HEK293 (cell line): ENCODE results near the gene PTGFRN.
"Not testable (repeated sequence)": the region's sequence is repeated elsewhere in the genome, so short reads cannot be mapped to it uniquely, and the experiment has no call there.

Experiments
- CTCF ChIA-PET: fragments of 350-600 bp; formaldehyde crosslinking; extraction: SDS; loops from one replicate; lab custom pipeline; 2021; ENCODE audit warnings: antibody characterized with exemption; lab: Yijun Ruan, JAX
- POLR2A ChIA-PET: fragments of 300-600 bp; formaldehyde crosslinking; extraction: SDS; loops from one replicate; lab custom pipeline; 2020; ENCODE audit warnings: antibody characterized with exemption, inconsistent platforms; lab: Yijun Ruan, JAX
- H3K27ac ChIP-seq: fragments of 200-500 bp; sonication (Bioruptor generic); 2 replicates; pipeline ENCODE4 v1.5.1; 2014; ENCODE audit warnings: low read depth, low read length, control low read depth, inconsistent platforms; ENCODE audit errors: extremely low read depth
- H3K36me3 ChIP-seq, 2 experiments: fragments of 200-500 bp in 1 of 2; sonication (Bioruptor generic) in 1 of 2; 1 replicate in 1 of 2; 2 replicates in 1 of 2; pipeline ENCODE4 v1.5.1; 2014 to 2017; ENCODE audit warnings: inconsistent platforms in 2 of 2, low read length in 2 of 2; ENCODE audit not compliant: control insufficient read depth in 2 of 2, insufficient read depth in 1 of 2
- H3K4me1 ChIP-seq: fragments of 200-500 bp; sonication (Bioruptor generic); 2 replicates; pipeline ENCODE4 v1.5.1; 2014; ENCODE audit warnings: mild to moderate bottlenecking, low read length, inconsistent platforms; ENCODE audit not compliant: control insufficient read depth, insufficient read depth
- H3K4me3 ChIP-seq: 2 replicates; pipeline ENCODE4 v1.5.1; 2011; ENCODE audit warnings: low read depth, mild to moderate bottlenecking, control low read depth, low read length, moderate library complexity
- H3K9me3 ChIP-seq: fragments of 200-500 bp; sonication (Bioruptor generic); 2 replicates; pipeline ENCODE4 v1.5.1; 2014; ENCODE audit warnings: low read depth, low read length, inconsistent platforms; ENCODE audit not compliant: control insufficient read depth, insufficient read depth
- ATF2 ChIP-seq: fragments of 450-650 bp; formaldehyde crosslinking; IDR thresholded peaks from 2 replicates; pipeline ENCODE4 v1.5.1; 2016; ENCODE audit warnings: missing biosample characterization, missing genetic modification characterization, low read depth
- KLF16 ChIP-seq: fragments of 450-650 bp; formaldehyde crosslinking; IDR thresholded peaks from 2 replicates; pipeline ENCODE4 v1.5.1; 2017; ENCODE audit warnings: missing biosample characterization, missing genetic modification characterization
- KLF8 ChIP-seq: fragments of 450-650 bp; formaldehyde crosslinking; IDR thresholded peaks from 2 replicates; pipeline ENCODE4 v1.5.1; 2016; ENCODE audit warnings: missing biosample characterization, missing genetic modification characterization
- PRDM2 ChIP-seq: fragments of 450-650 bp; formaldehyde crosslinking; IDR thresholded peaks from 2 replicates; pipeline ENCODE4 v1.5.1; 2016; ENCODE audit warnings: missing biosample characterization, missing genetic modification characterization, borderline replicate concordance
- REPIN1 ChIP-seq: fragments of 450-650 bp; formaldehyde crosslinking; IDR thresholded peaks from 2 replicates; pipeline ENCODE4 v1.5.1; 2017; ENCODE audit warnings: missing biosample characterization, missing genetic modification characterization, low read depth
- SCRT2 ChIP-seq: fragments of 450-650 bp; formaldehyde crosslinking; IDR thresholded peaks from 2 replicates; pipeline ENCODE4 v1.5.1; 2016; ENCODE audit warnings: missing biosample characterization, missing genetic modification characterization
- SP3 ChIP-seq: fragments of 450-650 bp; formaldehyde crosslinking; IDR thresholded peaks from 2 replicates; pipeline ENCODE4 v1.5.1; 2016; ENCODE audit warnings: missing biosample characterization, missing genetic modification characterization
- ZBTB20 ChIP-seq: fragments of 450-650 bp; formaldehyde crosslinking; IDR thresholded peaks from 2 replicates; pipeline ENCODE4 v1.5.1; 2016; ENCODE audit warnings: missing biosample characterization, missing genetic modification characterization
- ZFP41 ChIP-seq: fragments of 450-650 bp; formaldehyde crosslinking; IDR thresholded peaks from 2 replicates; pipeline ENCODE4 v1.5.1; 2016; ENCODE audit warnings: missing biosample characterization, missing genetic modification characterization, borderline replicate concordance
- ZNF157 ChIP-seq: fragments of 450-650 bp; formaldehyde crosslinking; IDR thresholded peaks from 2 replicates; pipeline ENCODE4 v1.5.1; 2016; ENCODE audit warnings: missing biosample characterization, missing genetic modification characterization
- ZNF174 ChIP-seq: fragments of 450-650 bp; formaldehyde crosslinking; IDR thresholded peaks from 2 replicates; pipeline ENCODE4 v1.5.0; 2017; ENCODE audit warnings: missing biosample characterization, mild to moderate bottlenecking, missing genetic modification characterization
- ZNF221 ChIP-seq: fragments of 450-650 bp; formaldehyde crosslinking; IDR thresholded peaks from 2 replicates; pipeline ENCODE4 v1.5.1; 2017; ENCODE audit warnings: missing biosample characterization, missing genetic modification characterization, borderline replicate concordance
- ZNF629 ChIP-seq: fragments of 450-650 bp; formaldehyde crosslinking; IDR thresholded peaks from 2 replicates; pipeline ENCODE4 v1.5.1; 2017; ENCODE audit warnings: missing biosample characterization, missing genetic modification characterization
- ZNF704 ChIP-seq: fragments of 450-650 bp; formaldehyde crosslinking; IDR thresholded peaks from 2 replicates; pipeline ENCODE4 v1.5.1; 2016; ENCODE audit warnings: missing biosample characterization, missing genetic modification characterization
- ZNF776 ChIP-seq: fragments of 450-650 bp; formaldehyde crosslinking; IDR thresholded peaks from 2 replicates; pipeline ENCODE4 v1.5.0; 2017; ENCODE audit warnings: missing biosample characterization, missing genetic modification characterization, borderline replicate concordance
- ZSCAN18 ChIP-seq: fragments of 450-650 bp; formaldehyde crosslinking; IDR thresholded peaks from 2 replicates; pipeline ENCODE4 v1.5.1; 2016; ENCODE audit warnings: missing biosample characterization, missing genetic modification characterization

Gene PTGFRN

GRCh38 chr1:116874733-116875249 is 34.9 kb upstream of the PTGFRN start (continued):
- no peak for TF ChIP-seq ZNF704 (tag by site-specific recombination)
- no peak for TF ChIP-seq REPIN1
- TF ChIP-seq SP3, result no peak
- TF ChIP-seq KLF8 (tag by site-specific recombination), result no peak
- TF ChIP-seq KLF16, result no peak
- TF ChIP-seq ZBTB20 (tag by site-specific recombination), result no peak
- no peak for TF ChIP-seq SCRT2 (tag by site-specific recombination)
- no peak for TF ChIP-seq ZNF221
- no peak for TF ChIP-seq ZSCAN18
- no peak for TF ChIP-seq ZNF776
- TF ChIP-seq, all 188 proteins: peak for 0

- no peaks in the 10 kb centered on the region for H3K9me3 ChIP-seq
- peaks cover 3% of the 10 kb centered on the region; the same call in 1 of the 2 replicates for H3K4me1 ChIP-seq
- ChIA-PET POLR2A (no interaction called here), CTCF (interaction anchor here (0.6 kb wide), 1 partner anchor 22 kb away, joined by 3 read pairs; no protein-coding TSS in a partner anchor)
- TF ChIP-seq PRDM2 (tag by site-specific recombination) (no peak), ATF2 (no peak), ZNF174 (no peak), ZNF629 (no peak), ZFP41 (no peak), ZNF157 (tag by site-specific recombination) (no peak)
- no peaks in the 10 kb centered on the region for H3K36me3 ChIP-seq
- no peak overlapping the region for H3K27ac ChIP-seq
- no peak overlapping the region for H3K4me3 ChIP-seq
Observed at GRCh38 chr1:116875391-116875790, 34.3 kb upstream of the PTGFRN start.

GRCh38 chr1:116875946-116876345 is 33.8 kb upstream of the PTGFRN start:
- CTCF ChIA-PET, H3K4me1 ChIP-seq, POLR2A ChIA-PET, H3K4me3 ChIP-seq, H3K9me3 ChIP-seq, H3K27ac ChIP-seq, H3K36me3 ChIP-seq: not testable (repeated sequence)
